ENCODE results near the gene PITPNC1.

DNA sequence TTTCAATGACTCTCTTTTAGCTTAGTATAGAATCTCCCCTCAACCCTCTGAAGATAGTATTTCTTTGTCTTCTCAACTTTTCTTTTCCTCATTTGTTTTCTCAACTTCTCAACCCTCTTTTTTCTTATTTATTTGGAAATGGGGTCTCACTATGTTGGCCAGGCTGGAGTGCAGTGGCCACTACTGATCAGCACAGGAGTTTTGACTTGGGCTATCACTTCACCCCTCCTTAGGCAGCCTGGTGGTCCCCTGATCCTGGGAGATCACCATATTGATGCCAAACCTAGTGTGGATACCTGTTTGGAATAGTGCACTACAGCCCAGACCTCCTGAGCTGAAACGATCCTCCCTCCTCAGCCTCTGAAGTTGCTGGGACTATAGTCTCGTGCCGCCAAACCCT lies 79.8 kb downstream of the PITPNC1 start:
- TF ChIP-seq, protein P1, sequence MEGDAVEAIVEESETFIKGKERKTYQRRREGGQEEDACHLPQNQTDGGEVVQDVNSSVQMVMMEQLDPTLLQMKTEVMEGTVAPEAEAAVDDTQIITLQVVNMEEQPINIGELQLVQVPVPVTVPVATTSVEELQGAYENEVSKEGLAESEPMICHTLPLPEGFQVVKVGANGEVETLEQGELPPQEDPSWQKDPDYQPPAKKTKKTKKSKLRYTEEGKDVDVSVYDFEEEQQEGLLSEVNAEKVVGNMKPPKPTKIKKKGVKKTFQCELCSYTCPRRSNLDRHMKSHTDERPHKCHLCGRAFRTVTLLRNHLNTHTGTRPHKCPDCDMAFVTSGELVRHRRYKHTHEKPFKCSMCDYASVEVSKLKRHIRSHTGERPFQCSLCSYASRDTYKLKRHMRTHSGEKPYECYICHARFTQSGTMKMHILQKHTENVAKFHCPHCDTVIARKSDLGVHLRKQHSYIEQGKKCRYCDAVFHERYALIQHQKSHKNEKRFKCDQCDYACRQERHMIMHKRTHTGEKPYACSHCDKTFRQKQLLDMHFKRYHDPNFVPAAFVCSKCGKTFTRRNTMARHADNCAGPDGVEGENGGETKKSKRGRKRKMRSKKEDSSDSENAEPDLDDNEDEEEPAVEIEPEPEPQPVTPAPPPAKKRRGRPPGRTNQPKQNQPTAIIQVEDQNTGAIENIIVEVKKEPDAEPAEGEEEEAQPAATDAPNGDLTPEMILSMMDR (IDR thresholded peaks at IDR 0.05) = no peak
- TF ChIP-seq EP300 (IDR thresholded peaks at IDR 0.05) (no peak), POLR2AphosphoS5 (IDR thresholded peaks at IDR 0.05) (no peak)

Measured in esophagus muscularis mucosa (tissue), 4 donors.